Measurements from ENCODE around the gene GBX2. TPM values are rescaled to one million over a fixed set of nuclear protein-coding genes. Genes with fewer than 3 reads are reported as not detected.

GBX2 gene
- total and polyA plus RNA-seq, 2 experiments from 2014 or later: 0.99 to 1.3 TPM

- peak overlapping the region; percentile 73 for H3K4me2 ChIP-seq
- peaks cover 63% of the 10 kb centered on the region for H3K4me1 ChIP-seq (ENCODE audit: insufficient read depth)
- H3K36me3 ChIP-seq (ENCODE audit: insufficient read depth): no peaks in the 10 kb centered on the region
- Mint-ChIP-seq H3K27ac (no peak overlapping the region), H3K9me3 (0 out of 3 replicates have a peak, but pooled peaks cover 2% of the 10 kb centered on the region), H3K36me3 (ENCODE audit: low read depth) (peaks cover 17% of the 10 kb centered on the region), H3K4me3 (peak overlapping the region; percentile 75), H3K27me3 (ENCODE audit: insufficient read depth, low read depth, poor library complexity) (peaks cover 86% of the 10 kb centered on the region), H3K4me1 (peaks cover 56% of the 10 kb centered on the region)
- H3K27ac ChIP-seq (ENCODE audit: low read depth): no peak overlapping the region
- H2AFZ ChIP-seq: peak overlapping the region; percentile 78
- peak overlapping the region; percentile 69 for H3K4me3 ChIP-seq
- no peaks in the 10 kb centered on the region for H3K9me2 ChIP-seq (ENCODE audit: insufficient read depth)
- H3F3A ChIP-seq (replicated peaks; ENCODE audit: low read depth): peaks cover 53% of the 10 kb centered on the region
- peaks cover 27% of the 10 kb centered on the region for H4K20me1 ChIP-seq (replicated peaks; ENCODE audit: insufficient read depth)
- DNase-seq (ENCODE audit: low spot score): peak; percentile 55
- no peaks in the 10 kb centered on the region for H3K79me2 ChIP-seq (replicated peaks; ENCODE audit: insufficient read depth)
- TF ChIP-seq JUNB (IDR thresholded peaks at IDR 0.05; ENCODE audit: unreplicated experiment) (no peak), EZH2 (IDR thresholded peaks at IDR 0.05; ENCODE audit: low read depth, unreplicated experiment) (peak; percentile 94), EZH2phosphoT487 (IDR thresholded peaks at IDR 0.05; ENCODE audit: unreplicated experiment) (peak; percentile 7)
- ATAC-seq: 0 out of 3 replicates have a peak, but pooled peaks have one; percentile 1
- H3K27me3 ChIP-seq (ENCODE audit: insufficient read depth): peaks cover 100% of the 10 kb centered on the region
These were observed 1.3 kb downstream of the GBX2 start for GRCh38 chr2:236166796-236167296.

GRCh38 chr2:236165842-236166795 is 2.1 kb downstream of the GBX2 start:
- Mint-ChIP-seq H3K4me1 (peaks cover 59% of the 10 kb centered on the region), H3K9me3 (0 out of 3 replicates have a peak, but pooled peaks cover 2% of the 10 kb centered on the region), H3K27ac (no peak overlapping the region), H3K27me3 (ENCODE audit: insufficient read depth, low read depth, poor library complexity) (peaks cover 86% of the 10 kb centered on the region), H3K36me3 (ENCODE audit: low read depth) (peaks cover 17% of the 10 kb centered on the region), H3K4me3 (peak overlapping the region; percentile 75)
- peaks cover 26% of the 10 kb centered on the region for H4K20me1 ChIP-seq (replicated peaks; ENCODE audit: insufficient read depth)
- peak overlapping the region; percentile 73 for H3K4me2 ChIP-seq
- DNase-seq (ENCODE audit: low spot score): peak; percentile 60
- peaks cover 67% of the 10 kb centered on the region for H3K4me1 ChIP-seq (ENCODE audit: insufficient read depth)
- no peaks in the 10 kb centered on the region for H3K9me2 ChIP-seq (ENCODE audit: insufficient read depth)
- H3K79me2 ChIP-seq (replicated peaks; ENCODE audit: insufficient read depth): no peaks in the 10 kb centered on the region
- H3F3A ChIP-seq (replicated peaks; ENCODE audit: low read depth): peaks cover 57% of the 10 kb centered on the region
- H3K36me3 ChIP-seq (ENCODE audit: insufficient read depth): no peaks in the 10 kb centered on the region
- no peak for ATAC-seq
- H2AFZ ChIP-seq: peak overlapping the region; percentile 78; the same call in 1 of the 2 replicates
- H3K4me3 ChIP-seq: peak overlapping the region; percentile 69
- H3K27me3 ChIP-seq (ENCODE audit: insufficient read depth): peaks cover 100% of the 10 kb centered on the region
- H3K27ac ChIP-seq (ENCODE audit: low read depth): no peak overlapping the region
- TF ChIP-seq ZNF462 (CRISPR knock-in tag; IDR thresholded peaks at IDR 0.05) (no peak), NANOG (IDR thresholded peaks at IDR 0.05; ENCODE audit: borderline replicate concordance) (no peak), EZH2phosphoT487 (IDR thresholded peaks at IDR 0.05; ENCODE audit: unreplicated experiment) (peak; percentile 25)
- TF ChIP-seq, protein P1, sequence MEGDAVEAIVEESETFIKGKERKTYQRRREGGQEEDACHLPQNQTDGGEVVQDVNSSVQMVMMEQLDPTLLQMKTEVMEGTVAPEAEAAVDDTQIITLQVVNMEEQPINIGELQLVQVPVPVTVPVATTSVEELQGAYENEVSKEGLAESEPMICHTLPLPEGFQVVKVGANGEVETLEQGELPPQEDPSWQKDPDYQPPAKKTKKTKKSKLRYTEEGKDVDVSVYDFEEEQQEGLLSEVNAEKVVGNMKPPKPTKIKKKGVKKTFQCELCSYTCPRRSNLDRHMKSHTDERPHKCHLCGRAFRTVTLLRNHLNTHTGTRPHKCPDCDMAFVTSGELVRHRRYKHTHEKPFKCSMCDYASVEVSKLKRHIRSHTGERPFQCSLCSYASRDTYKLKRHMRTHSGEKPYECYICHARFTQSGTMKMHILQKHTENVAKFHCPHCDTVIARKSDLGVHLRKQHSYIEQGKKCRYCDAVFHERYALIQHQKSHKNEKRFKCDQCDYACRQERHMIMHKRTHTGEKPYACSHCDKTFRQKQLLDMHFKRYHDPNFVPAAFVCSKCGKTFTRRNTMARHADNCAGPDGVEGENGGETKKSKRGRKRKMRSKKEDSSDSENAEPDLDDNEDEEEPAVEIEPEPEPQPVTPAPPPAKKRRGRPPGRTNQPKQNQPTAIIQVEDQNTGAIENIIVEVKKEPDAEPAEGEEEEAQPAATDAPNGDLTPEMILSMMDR (conservative IDR thresholded peaks at IDR 0.05; ENCODE audit: low read depth in 2 of 2): no peak
- TF ChIP-seq, protein P2, sequence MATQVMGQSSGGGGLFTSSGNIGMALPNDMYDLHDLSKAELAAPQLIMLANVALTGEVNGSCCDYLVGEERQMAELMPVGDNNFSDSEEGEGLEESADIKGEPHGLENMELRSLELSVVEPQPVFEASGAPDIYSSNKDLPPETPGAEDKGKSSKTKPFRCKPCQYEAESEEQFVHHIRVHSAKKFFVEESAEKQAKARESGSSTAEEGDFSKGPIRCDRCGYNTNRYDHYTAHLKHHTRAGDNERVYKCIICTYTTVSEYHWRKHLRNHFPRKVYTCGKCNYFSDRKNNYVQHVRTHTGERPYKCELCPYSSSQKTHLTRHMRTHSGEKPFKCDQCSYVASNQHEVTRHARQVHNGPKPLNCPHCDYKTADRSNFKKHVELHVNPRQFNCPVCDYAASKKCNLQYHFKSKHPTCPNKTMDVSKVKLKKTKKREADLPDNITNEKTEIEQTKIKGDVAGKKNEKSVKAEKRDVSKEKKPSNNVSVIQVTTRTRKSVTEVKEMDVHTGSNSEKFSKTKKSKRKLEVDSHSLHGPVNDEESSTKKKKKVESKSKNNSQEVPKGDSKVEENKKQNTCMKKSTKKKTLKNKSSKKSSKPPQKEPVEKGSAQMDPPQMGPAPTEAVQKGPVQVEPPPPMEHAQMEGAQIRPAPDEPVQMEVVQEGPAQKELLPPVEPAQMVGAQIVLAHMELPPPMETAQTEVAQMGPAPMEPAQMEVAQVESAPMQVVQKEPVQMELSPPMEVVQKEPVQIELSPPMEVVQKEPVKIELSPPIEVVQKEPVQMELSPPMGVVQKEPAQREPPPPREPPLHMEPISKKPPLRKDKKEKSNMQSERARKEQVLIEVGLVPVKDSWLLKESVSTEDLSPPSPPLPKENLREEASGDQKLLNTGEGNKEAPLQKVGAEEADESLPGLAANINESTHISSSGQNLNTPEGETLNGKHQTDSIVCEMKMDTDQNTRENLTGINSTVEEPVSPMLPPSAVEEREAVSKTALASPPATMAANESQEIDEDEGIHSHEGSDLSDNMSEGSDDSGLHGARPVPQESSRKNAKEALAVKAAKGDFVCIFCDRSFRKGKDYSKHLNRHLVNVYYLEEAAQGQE (IDR thresholded peaks at IDR 0.05; ENCODE audit: unreplicated experiment): no peak
